NCI-H524 treated with DMSO at 0.1 percent for 48 hours (cell line): ENCODE results near the gene KLF8.
"Not testable (repeated sequence)": the region's sequence is repeated elsewhere in the genome, so short reads cannot be mapped to it uniquely, and the experiment has no call there.

Source experiments
- DNase-seq: peaks from one replicate; lab custom pipeline; 2025; lab: John Stamatoyannopoulos, UW

Gene KLF8

DNA sequence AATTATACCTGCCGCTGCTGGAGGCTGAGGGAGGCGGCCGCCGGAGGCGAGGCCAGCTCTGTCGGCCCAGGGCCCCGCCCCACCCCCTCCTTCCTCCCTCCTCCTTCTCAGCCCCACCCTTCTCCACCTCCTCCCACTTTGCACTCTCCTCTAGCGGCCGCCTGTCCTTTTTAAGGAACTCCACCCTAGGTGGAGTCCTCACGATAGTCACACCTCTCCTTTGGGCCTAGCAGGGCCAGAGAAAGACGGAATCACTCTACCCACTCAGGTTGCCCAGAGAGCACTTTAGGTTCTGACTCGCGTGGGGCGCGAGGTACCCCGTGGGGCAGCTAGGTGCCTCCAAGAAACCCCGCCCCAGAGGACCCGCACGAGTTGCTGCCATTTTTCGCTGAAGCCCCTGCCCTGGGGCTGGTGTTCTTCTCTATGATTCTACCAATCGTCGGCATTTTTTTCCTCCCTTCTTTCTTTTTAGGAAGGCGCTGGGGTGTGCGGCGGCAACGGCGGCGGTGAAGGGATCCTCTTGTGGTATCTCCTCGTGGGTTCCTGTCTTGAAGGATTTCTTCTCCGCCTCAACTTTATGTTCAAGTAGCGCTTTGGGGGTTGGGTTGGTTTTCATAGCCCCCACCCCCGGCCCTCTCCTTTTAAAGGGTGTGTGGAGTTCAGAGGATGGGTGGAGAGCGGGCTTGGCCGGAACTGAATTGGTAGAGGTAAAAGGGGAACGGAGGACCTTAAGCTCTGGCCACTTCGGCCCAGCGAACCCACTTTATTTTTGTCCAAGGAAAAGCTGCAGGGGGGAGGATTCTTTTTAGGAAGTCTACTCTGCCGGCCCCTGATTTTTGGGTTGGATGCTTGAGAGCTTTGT lies at the start of gene KLF8:
Gene KLF8, plus strand, starts transcription at position 136 of the 862 bp plus-strand sequence. CDS start 979 bp downstream, outside the sequence.
- no peak for DNase-seq

DNA sequence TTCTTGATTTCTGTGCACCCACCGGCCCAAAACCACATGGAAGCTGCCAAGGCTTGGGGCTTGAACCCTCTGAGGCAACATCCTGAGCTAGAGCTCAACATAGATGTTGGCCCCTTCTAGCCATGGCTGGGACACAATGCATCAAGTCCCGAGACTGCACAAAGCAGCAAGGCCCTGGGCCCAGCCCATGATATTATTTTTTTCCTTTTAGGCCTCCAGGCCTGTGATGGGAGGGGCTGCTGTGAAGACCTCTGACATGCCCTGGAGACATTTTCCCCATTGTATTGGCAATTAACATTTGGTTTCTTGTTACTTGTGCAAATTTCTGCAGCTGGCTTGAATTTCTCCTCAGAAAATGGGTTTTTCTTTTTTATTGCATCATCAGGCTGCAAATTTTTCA lies 25.2 kb upstream of the KLF8 start:
- DNase-seq = not testable (repeated sequence)

DNA sequence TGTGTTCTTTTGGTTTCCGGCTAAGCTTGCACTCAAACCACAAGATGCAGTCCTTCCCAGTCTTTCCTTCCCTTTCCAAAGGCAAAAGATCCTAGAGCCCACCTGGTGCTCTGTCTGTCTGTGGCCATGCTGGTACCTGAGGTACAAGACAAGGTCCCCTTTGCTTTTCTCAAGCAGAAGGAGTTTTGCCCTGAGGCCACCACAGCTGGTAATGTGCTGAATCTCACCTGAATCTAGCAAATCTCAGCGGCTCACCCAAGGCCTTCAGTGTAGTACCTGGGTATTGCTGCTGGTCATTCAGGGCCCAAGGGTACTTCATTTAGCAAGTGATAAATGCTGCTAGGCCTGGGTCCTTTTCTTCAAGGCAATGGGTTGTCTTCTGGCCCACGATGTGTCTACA lies 20.5 kb upstream of the KLF8 start:
- no peak for DNase-seq

DNA sequence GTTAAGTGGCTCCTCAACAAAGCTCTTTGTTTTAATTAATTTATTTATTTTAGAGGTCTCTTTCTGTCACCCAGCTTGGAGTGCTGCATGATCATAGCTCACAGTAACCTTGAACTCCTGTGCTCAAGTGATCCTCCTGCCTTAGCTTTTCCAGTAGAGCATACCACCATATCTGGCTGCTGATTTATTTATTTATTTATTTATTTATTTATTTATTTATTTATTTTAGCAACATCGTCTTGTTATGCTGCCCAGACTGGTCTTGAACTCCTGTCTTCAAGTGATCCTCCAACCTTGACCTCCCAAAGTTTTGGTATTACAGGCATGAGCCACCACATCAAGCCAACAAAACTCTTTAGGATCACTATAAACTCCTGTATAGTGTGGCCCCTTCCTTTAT lies 15.8 kb upstream of the KLF8 start:
- DNase-seq = no peak

DNA sequence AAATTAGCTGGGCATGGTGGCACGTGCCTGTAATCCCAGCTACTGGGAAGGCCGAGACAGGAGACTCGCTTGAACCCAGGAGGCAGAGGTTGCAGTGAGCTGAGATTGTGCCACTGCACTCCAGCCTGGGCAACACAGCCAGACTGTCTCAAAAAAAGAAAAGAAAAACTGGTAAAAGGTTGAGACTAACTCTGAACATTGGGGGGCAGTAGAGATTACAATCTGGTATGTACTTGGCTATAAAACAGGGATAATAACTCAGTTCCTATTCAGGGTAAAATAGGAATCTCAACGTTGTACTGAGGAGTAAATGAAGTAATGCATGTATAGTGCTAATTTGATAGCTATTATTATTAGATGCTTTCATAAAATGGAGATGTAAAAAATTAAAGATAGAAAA lies 12.5 kb upstream of the KLF8 start:
- no peak for DNase-seq

GRCh38 chrX:56221101-56221500 lies 11.1 kb upstream of the KLF8 start:
- no peak for DNase-seq

GRCh38 chrX:56222473-56223000 lies 9.6 kb upstream of the KLF8 start:
- no peak for DNase-seq

- no peak for DNase-seq
Measured at GRCh38 chrX:56226980-56227379, 5.2 kb upstream of the KLF8 start.

DNA sequence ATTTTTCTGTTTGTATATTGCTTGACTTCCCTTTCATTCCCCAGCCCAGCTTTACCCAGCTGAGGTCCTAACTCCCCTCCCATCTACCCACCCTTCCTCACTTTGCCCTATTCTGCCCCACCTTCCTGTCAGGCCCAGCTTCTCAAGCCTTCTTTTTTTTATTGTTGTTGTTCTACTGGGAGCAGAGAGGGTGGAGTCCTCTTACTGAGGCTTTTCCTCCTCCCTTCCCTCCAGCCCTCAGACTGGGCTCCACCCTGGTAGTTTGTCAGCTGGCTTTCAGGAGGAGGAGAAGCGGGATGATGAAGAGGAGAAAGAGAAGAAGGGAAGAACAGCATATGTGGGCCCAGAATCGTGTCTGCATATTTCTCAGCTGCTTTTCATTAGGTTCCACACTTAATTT lies 3.2 kb upstream of the KLF8 start:
- DNase-seq = no peak

DNA sequence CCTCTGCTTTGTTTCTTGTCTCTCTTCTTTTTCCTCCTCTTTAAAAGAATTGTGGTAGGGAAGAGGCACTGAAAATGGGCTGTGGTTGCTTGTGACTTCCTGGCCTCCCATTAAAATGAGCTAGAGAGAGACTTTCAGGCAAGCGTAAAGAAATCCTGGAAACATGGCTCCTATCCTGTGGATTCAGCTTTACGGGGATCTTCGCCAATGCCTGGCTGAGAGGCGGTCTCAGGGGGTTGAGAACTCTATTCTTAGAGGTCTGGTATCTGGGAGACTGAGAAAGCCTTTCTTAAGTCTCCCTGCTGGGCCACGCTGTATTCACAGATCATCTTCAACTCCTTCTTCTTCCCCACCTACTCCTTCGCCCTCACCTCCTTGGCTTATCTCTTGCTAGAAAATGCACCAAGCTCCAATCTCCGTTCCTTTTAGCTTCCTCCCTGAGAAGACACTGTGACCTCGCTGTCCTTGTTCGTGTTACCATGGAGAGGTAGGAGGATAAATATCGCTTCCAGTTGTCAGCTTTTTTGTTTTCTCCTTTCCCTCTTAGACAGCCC lies 542 bp upstream of the KLF8 start:
- no peak for DNase-seq

DNA sequence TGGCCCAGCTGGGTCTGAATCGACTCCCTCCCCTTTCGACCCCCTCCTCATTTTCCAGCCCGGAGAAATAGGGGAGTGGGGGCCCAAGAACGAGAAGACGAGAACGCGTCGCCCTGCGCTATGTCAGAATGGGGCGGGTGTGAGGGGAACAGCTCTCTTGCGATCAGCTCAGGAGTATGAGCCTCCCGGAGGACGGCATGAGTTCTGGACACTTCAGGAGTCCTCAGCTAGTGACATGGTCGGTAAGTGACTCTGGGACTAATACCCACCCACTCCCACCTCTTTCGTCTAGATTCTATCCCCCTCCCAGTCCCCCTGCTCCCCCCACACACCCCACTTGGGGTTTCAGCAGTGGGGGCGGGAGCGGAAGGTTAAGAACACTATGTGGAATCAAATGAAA lies 944 bp downstream of the KLF8 start:
- no peak for DNase-seq

GRCh38 chrX:56233682-56234081 lies 1.5 kb downstream of the KLF8 start:
- DNase-seq = no peak

DNA sequence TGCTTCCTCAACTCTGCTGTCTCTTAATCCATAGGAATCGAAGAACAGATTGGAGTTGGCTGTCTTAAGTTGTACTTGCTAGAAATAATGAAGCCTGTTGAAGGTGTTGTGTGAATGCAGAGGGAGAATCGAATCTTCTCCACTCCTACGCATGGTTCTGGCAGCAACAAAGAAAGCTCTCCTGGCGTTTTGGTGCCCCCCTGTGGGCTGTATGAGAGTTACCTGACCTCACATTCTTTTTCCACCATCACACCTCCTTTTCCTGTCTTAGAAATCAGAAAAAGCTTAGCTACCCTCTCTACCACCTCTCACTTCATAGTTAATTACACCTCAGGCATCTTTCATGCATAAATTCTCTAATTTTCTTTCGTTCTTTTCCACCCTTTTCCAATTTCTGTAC lies 16.3 kb downstream of the KLF8 start:
- DNase-seq = peak; percentile 0

- no peak for DNase-seq
Measured at GRCh38 chrX:56253832-56254703, 21.9 kb downstream of the KLF8 start.

DNA sequence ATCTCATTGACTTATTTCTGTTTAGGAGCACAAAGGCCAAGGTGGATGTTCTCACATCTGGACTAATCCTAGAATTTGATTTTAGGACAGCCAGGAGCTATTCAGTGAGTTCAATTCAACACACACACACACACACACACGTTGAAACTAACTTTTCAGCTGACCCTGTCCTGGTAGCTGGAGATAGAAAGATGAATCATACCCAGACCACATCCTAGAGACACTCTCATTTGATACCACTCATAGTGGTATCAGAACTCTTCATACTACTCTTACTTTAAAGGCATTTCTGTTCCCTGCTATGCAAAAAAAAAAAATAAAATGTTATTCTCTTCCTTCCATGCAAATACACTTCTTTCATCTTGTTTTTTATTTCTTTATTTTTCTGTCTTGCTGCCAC lies 36.7 kb downstream of the KLF8 start:
- no peak for DNase-seq

DNA sequence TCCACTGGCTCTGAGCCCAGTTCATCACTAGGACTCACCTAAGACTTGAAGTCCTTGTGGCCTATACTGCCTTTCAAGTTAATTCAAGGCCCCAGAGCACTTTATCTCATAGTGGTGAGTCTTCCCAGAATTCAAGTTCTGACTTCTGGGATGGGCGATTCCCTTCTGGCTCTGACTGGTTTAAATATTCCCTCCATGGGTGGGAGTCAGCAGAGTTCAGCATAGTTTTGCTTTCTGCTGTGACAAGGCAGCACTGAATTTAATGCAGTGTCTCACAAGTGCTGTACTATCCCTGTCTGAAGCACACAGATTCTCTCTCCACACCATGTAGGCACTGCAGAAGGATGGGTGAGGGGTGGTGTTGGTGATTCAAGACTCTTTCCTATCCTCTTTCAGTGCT lies 46.5 kb downstream of the KLF8 start:
- no peak for DNase-seq

GRCh38 chrX:56279863-56280262 lies 47.7 kb downstream of the KLF8 start:
- no peak for DNase-seq

DNA sequence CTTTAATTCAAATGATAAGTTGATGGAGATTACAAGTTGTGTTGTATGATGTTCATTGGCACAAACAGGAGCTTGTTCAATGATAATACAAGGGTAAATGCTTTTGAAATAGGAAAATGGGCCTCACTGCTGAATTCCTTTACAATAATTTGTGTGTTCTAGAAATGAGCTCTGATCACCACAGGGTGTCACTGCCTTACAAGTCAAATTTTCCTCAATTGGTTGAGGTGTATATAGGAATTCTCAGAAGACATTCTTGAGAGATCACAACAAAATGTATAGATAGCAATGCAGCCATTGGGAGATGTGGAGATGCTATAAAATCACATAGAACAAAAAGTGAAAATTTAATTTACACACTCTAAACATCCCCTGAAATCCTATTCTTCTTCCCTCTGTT lies 49.6 kb downstream of the KLF8 start:
- DNase-seq = no peak

GRCh38 chrX:56284269-56284668 lies 52.1 kb downstream of the KLF8 start:
- DNase-seq = no peak

GRCh38 chrX:56288608-56289007 lies 56.5 kb downstream of the KLF8 start:
- DNase-seq = no peak

- no peak for DNase-seq
Measured at GRCh38 chrX:56289449-56289848, 57.3 kb downstream of the KLF8 start.

DNA sequence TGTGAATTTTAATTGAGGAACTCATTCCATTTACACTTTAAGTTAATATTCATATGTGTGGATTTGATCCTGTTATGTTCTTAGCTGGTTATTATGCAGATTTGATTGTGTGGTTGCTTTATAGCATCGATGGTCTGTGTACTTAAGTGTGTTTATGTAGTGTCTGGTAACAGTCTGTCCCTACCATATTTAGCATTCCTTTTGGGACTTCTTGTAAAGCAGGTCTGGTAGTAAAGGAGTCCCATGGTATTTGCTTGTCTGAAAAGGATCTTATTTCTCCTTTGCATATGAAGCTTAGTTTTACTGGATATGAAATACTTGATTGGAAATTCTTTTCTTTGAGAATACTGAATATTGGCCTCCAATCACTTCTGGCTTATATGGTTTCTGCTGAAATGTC lies 76.6 kb downstream of the KLF8 start:
- no peak for DNase-seq

DNA sequence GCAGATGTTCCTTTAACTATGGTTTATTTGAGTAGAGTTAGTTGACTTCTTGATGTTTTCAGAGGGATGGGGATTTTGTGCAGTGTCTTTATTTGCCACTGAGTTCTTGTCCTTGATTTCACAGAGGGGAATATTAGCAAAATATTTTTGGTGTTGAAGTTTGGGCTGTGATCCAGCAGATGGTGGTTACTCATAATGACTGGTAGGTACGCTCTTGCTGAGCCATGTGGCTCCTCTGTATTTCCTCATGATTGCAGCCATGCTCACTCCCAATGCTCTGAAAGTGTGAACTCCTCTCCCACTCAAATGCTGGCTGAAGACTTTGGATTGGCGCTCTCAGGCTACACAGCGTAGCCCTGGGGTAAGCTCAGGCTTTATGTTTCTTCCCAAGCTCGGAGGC lies 77.7 kb downstream of the KLF8 start:
- DNase-seq = no peak
